ENCODE measurements around the gene HSP90AB1.

The HSP90AB1 gene

DNA sequence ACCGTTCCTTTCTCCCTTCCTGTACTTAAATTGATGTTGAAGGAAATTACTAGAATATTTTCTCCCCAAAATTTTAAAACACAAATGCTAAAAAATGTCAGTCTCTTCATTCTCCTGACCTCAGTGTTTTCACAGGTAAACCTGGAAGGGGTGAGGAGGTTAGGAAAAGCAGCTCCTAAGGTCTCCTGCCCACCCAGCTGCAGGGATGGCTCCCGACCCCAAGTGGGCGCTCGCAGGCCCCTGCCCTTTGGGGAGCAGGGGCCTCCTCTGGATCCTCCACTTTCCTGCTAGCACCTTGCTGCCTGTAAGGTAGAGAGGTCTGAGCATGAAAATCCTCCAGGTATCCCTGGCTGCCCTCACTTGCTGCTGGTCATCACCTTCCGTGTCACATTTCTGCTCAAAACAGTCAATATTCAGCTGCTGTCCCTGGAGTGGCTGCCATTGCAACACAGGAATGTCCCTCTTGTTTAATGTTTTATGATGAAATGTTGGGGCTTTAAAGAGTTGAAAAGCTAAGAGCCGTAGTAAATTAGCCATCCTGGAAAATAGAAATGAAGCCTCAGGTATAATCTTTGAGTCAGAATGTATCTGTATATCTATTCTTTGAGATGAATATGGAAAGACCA is 10.9 kb upstream of the HSP90AB1 start:
- DNase-seq (ENCODE audit: low spot score): no peak

- peak; percentile 68 for DNase-seq (ENCODE audit: low spot score)
Observed at GRCh38 chr6:44237021-44237812, 9.7 kb upstream of the HSP90AB1 start.

DNA sequence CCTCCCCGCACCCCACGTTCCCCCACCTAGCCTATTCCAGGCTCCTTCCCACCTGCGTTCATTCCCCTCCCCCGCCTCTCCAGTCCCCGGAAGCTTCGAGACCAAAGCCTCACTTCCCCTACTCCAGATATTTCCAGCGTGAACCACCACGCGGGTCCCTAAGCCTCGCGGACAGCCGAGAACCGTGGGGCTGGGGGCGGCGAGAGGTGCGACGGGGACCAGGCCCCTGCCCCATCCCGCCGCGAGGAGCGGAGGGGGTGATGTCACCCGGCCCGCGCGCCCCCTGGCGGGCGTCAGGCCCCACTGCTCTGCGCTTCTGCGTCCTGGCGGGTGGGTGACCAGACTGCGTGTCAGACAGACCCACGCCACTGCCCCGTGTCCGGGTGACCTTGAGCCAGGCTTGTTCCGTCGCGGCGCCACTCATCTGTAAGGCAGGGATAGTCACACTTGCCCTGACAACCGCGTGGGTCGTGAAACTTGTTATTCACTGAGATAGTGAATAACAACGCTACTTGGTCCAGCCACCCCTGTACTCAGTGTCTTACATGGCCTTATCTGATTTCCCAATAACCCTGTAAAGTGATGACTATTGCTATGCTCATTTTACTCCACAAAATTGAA is 9.0 kb upstream of the HSP90AB1 start:
- peak; percentile 87 for DNase-seq (ENCODE audit: low spot score)

DNA sequence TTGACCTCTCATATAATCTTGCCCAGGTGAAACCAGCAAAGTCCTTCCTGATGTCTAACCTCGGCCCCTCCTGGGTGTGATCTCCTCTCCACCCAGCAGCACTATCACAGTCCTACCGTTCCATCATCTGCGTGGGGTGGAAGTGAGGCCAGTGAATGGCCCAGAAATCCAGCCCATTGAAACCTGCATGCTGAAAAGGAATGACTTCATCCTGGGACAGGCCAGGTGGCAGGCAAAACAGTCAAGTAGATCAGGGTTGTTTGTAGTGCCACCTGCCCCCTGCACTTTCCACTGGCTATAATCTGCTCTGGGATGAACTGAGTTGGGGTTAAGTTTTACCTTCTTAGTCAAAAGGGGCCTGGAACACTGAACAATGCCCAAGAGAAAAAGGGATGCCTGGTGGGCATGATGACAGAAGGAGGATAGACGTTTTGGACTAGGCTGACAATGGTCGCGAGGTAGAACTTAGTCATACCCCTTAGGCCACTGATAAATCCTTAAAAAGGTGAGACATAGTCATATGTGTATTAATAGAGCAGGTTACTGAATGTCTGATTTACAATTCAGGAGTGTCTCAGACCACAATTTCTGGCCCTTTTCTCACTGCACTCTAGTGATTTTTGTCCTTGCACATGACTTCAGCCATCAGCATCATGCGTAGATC is 8.1 kb upstream of the HSP90AB1 start:
- DNase-seq (ENCODE audit: low spot score): no peak

DNA sequence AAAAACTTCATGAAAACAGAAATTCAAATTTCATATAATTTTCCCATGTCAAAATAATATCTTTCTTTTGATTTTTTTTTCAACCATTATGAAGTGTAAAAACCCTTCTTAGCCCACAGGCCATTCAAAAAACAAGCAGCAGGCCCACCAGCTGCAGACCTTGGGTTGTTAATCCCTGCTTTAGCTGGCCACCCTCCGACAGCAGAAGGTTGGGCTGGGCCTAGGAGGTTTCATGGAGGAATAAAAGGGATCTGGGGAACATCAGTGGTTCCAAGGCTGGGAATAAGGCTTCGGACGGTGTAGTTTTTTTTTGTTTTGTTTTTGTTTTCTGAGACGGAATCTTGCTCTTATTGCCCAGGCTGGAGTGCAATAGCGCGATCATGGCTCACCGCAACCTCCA is 3.6 kb upstream of the HSP90AB1 start:
- DNase-seq (ENCODE audit: low spot score): no peak

DNA sequence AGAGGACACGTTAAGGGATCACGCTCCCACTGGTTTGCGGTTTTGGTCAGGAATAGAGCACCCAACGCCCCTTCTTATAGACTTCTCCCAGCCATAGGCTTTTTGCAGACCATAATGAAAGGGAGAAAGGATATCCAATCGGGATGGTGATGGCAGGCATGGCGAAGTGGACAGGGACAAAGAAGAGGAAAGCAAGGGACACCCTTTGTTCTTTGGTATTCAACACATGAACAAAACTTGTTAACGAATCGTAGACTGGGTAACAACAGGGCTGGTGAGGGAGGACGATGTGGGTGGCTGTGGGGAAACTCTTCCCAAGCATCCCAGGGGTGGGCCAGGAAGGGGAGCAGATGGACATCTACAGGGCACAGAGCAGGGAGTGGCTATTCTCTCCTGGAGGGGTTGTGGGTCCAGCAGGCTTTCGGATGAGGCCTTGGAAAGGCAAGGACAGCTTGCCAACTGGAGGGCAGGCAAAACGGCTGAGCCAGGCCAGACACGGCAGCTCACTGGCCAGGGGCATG is 1.4 kb upstream of the HSP90AB1 start:
- DNase-seq (ENCODE audit: low spot score): no peak

DNA sequence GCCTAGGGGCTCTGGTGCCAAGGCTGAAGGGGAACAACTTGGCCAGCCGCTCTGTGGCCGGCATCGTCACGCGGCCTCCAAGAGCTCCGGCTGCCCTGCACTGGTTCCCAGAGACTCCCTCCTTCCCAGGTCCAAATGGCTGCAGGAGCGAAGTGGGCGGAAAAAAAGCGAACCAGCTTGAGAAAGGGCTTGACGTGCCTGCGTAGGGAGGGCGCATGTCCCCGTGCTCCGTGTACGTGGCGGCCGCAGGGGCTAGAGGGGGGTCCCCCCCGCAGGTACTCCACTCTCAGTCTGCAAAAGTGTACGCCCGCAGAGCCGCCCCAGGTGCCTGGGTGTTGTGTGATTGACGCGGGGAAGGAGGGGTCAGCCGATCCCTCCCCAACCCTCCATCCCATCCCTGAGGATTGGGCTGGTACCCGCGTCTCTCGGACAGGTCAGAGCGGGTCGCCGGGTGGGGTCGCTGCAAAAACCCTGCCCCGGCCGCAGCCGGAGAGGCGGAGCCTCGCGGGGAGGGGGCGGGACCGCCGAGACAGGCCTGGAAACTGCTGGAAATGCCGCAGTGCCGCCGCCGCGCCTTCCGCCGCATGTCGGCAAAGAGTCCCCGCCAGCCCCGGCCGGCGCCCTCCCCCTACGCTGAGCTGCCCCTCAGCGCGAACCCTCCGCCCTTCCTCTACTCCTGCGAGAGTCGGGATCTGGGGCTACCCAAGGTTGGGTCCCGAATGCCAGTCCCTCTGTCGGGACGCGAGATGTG is 814 bp upstream of the HSP90AB1 start:
- DNase-seq (ENCODE audit: low spot score): peak; percentile 89

DNA sequence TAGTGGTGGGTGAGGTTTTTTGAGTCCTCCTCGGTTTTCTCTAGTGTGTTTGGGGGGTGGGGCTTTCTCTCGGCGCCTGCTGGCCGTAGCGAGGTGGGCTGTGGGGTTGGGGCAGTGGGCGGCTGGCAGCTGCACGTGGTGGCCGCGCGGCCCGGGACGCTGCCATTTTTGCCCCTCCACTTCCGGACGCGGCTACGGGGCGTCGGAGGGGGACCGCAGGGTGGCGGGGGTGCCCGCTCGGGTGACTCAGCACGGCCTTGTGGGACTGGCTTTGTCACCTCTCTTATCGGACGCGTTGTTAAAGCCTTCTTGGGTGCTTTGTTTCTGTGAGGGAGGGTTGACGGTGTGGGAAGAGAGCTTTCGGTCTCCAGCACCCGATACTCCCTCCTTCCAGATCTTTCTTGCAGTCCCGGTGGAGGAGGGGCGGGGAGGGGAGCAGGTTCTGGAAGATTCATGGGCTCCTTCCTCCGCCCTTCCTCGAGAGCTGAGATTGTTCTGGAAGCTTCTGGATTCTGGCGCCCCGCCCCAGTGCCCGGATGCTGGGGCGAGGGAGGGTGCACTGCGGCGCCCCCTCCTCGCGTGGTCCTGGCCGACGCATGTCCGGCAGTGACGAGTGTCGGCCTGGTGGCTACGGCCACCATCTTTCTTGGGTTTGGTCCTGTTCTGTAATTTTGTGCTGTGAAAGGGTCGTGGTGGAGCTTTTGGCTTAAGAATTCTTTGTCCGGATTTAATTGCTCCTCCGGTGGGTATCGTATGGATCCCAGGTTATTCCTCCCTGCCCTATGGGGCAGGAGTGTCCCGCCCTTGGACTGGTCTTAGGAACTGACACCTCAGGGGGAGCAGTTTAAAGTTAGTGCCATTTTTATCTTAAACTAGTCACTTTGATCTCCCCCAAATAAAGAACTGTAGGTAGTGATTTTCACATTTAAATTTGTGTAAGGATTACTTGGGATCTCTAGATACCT is 719 bp downstream of the HSP90AB1 start:
- peak; percentile 48 for DNase-seq (ENCODE audit: low spot score)

DNA sequence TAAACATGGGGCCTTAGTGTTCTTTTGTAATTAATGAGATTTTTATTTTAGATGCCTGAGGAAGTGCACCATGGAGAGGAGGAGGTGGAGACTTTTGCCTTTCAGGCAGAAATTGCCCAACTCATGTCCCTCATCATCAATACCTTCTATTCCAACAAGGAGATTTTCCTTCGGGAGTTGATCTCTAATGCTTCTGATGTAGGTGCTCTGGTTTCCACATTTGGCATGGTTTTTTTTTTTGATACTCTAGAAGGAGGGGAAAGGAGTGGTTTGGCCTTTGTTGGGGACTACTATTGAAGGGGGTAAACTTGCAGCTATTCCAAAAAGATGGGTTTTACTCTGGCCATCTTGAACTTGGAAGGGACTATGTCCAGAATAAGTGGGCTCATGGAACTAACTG is 1.7 kb downstream of the HSP90AB1 start:
- DNase-seq (ENCODE audit: low spot score): no peak

GRCh38 chr6:44249082-44249748 is 2.3 kb downstream of the HSP90AB1 start:
- DNase-seq (ENCODE audit: low spot score): no peak

- DNase-seq (ENCODE audit: low spot score): no peak
Observed at GRCh38 chr6:44250067-44250717, 3.3 kb downstream of the HSP90AB1 start.

DNA sequence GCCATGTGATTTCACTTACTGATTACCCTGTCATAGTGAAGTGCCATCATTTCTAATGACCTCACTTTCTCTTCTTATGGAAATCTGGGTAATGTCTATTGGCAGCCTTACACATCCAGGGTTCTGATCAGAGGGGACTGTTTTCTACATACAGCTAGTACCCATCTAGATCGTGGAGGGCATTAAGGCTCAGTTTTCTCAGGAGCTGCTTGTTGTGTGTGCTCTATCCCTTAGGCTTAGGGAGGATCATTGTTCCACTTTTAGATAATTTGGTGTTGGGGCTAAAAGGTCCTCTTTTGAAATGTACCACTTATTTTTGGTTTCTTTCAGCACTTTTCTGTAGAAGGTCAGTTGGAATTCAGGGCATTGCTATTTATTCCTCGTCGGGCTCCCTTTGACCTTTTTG is 3.8 kb downstream of the HSP90AB1 start:
- DNase-seq (ENCODE audit: low spot score): no peak

- DNase-seq (ENCODE audit: low spot score): no peak
Observed at GRCh38 chr6:44251576-44252524, 4.9 kb downstream of the HSP90AB1 start.

GRCh38 chr6:44253307-44254101 is 6.6 kb downstream of the HSP90AB1 start:
- DNase-seq (ENCODE audit: low spot score): no peak

DNA sequence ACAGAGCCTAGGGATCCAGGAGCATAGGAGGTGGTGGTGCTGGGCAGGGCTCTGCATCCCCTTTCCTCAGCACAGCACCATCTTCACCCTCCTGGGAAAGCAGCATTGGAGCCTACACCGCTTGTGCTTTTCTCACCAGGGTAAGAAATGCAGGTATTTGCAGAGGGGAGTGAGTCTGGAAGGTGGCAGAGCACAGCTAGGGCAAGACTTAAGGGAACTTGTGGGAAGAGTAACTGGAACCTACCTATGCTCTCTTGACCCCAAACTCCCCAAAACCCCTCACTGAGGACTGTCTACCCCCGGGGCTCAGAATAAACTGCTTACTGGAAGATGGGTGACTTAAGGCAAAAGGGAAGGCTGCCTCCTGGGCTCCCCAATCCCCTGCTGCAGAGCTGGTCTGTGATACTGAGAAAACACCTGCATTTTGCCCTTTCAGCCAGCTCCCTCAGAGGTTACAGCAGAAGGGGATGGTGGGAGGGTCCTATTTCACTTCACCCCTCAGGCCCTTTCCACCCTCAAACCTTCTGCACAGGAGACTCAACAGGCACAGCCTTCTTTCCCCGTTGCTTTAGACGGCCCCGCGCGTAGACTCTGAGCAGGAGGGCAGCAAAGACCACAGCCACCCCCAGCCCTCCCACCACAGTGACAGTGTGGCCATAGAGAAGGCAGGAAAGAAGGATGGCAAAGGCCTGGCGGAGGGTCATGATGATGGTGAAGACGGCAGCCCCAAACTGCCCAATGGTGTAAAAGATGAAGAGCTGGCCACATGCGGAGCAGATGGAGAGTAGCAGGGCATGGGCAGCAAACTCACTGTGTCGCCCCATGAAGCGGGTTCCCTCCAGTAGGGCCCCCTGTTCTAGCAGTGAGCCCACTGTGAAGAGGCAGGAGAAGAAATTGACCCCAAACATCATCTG is 7.5 kb downstream of the HSP90AB1 start:
- DNase-seq (ENCODE audit: low spot score): no peak

DNA sequence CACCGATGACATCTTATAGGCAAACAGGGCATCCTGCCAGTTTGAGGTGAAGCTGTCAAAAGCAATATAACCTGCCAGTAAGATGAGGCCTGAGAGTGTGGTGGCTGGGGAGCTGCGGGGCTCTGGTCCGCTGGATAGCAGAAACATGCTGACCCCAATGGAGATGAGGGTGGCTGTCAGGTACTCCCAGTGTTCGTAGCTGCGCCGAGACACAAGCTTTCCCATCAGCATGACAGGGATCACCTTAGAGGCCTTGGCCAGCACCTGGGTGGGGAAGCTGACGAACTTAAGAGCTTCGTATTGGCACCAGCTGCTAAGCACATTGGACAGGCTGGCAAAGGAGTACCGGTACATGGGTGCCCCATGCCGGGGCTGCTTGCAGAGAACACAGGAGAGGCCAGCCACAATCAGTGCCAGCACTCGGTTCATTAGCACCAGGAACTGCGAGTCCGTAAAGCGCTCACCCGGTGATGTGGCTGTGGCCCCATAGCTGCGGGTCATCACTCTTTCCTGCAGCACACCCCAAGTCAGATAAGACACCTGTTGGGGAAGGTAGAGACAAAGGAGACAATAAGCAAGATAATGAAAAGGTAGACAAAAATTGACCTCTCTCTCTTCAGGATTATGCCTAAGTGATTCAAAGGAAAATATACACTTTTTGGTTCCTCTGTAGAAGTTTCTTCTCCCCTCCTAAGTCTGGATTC is 8.4 kb downstream of the HSP90AB1 start:
- no peak for DNase-seq (ENCODE audit: low spot score)

All from iPS-NIHi11 (cell line).